Adrenal gland (tissue), 5 donors: ENCODE measurements around the gene FBXO40.
"Not testable (repeated sequence)": the region's sequence is repeated elsewhere in the genome, so short reads cannot be mapped to it uniquely, and the experiment has no call there.

Experiments used
- POLR2A ChIP-seq, 2 donors: fragments of 450-650 bp; IDR thresholded peaks; one replicate each; pipeline ENCODE4 v1.6.1; 2017; ENCODE audit warnings: antibody characterized with exemption in 2 of 2, mild to moderate bottlenecking in 2 of 2, moderate library complexity in 1 of 2
- TF ChIP-seq, protein P1 (sequence below), 6 experiments: fragments of 450-650 bp in 4 of 6; fragments of 200-600 bp in 2 of 6; sonication (generic) in 1 of 6; IDR thresholded peaks; 1 replicate in 5 of 6; 2 replicates in 1 of 6; pipeline versions ENCODE4 v1.5.1 to v1.8.0; 2016 to 2021; ENCODE audit warnings: antibody characterized with exemption in 6 of 6, mild to moderate bottlenecking in 2 of 6, moderate library complexity in 1 of 6
- donor health status: DM: no; HTN: no; CAD: no.

DNA sequence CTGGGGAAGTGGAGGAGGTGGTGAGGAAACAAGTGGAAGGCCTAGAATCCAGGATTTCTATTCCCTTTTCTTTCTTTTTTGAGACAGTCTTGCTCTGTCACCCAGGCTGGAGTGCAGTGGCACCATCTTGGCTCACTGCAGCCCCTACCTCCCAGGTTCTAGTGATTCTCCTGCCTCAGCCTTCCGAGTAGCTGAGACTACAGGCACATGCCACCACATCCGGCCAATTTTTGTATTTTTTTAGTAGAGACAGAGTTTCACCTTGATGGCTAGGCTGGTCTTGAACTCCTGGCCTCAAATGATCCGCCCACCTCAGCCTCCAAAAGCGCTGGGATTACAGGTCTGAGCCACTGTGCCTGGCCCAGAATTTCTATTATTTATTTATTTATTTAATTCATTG lies 627 bp downstream of the FBXO40 start:
- TF ChIP-seq, protein P1, sequence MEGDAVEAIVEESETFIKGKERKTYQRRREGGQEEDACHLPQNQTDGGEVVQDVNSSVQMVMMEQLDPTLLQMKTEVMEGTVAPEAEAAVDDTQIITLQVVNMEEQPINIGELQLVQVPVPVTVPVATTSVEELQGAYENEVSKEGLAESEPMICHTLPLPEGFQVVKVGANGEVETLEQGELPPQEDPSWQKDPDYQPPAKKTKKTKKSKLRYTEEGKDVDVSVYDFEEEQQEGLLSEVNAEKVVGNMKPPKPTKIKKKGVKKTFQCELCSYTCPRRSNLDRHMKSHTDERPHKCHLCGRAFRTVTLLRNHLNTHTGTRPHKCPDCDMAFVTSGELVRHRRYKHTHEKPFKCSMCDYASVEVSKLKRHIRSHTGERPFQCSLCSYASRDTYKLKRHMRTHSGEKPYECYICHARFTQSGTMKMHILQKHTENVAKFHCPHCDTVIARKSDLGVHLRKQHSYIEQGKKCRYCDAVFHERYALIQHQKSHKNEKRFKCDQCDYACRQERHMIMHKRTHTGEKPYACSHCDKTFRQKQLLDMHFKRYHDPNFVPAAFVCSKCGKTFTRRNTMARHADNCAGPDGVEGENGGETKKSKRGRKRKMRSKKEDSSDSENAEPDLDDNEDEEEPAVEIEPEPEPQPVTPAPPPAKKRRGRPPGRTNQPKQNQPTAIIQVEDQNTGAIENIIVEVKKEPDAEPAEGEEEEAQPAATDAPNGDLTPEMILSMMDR (IDR thresholded peaks at IDR 0.05): not testable (repeated sequence)
- TF ChIP-seq POLR2A (IDR thresholded peaks at IDR 0.05): not testable (repeated sequence)
